A673 (cell line): ENCODE results near the gene C9orf50. TPM values are rescaled to one million over a fixed set of nuclear protein-coding genes. Genes with fewer than 3 reads are reported as not detected.

Experiments used
- BruUV-seq: library from RNA; stranded (reverse); fragments of 400-500 nt; replicated peaks from 2 replicates; lab custom pipeline; 2021; lab: Mats Ljungman, UMichigan
- CTCF ChIA-PET: fragments of 300-600 bp; sonication (Branson Sonifier 250); formaldehyde crosslinking; loops from one replicate; lab custom pipeline; 2022; ENCODE audit warnings: antibody characterized with exemption; lab: Charles Lee
- POLR2A ChIA-PET: fragments of 300-600 bp; sonication (Branson Sonifier 250); formaldehyde crosslinking; loops from one replicate; lab custom pipeline; 2022; ENCODE audit warnings: antibody characterized with exemption; ENCODE audit not compliant: low non-redundant PET; lab: Charles Lee
- DNase-seq: peaks from one replicate; pipeline ENCODE4 v3.0.0-alpha.2; 2015; ENCODE audit warnings: low spot score
- H3K27ac ChIP-seq: fragments of 200-600 bp; sonication (generic); 2 replicates; pipeline ENCODE4 v1.5.1; 2016; ENCODE audit warnings: mixed run types, low read depth, mild to moderate bottlenecking, mixed read lengths, antibody characterized with exemption, low read length; ENCODE audit not compliant: poor library complexity, severe bottlenecking
- H3K27me3 ChIP-seq: fragments of 200-600 bp; sonication (generic); replicated peaks from 2 replicates; pipeline ENCODE4 v1.6.1; 2017; ENCODE audit warnings: mixed run types, low read depth, mild to moderate bottlenecking, mixed read lengths, antibody characterized with exemption, low read length; ENCODE audit not compliant: insufficient read depth, poor library complexity
- H3K36me3 ChIP-seq: fragments of 200-600 bp; sonication (generic); 2 replicates; pipeline ENCODE4 v1.6.1; 2016; ENCODE audit warnings: mixed run types, mild to moderate bottlenecking, mixed read lengths, antibody characterized with exemption, low read length; ENCODE audit not compliant: insufficient read depth, poor library complexity, severe bottlenecking
- H3K4me1 ChIP-seq: fragments of 200-600 bp; sonication (generic); 2 replicates; pipeline ENCODE4 v1.6.1; 2017; ENCODE audit warnings: mixed run types, mild to moderate bottlenecking, mixed read lengths, antibody characterized with exemption, low read length; ENCODE audit not compliant: insufficient read depth, poor library complexity, severe bottlenecking
- H3K4me3 ChIP-seq: fragments of 200-600 bp; sonication (generic); 2 replicates; pipeline ENCODE4 v1.5.1; 2016; ENCODE audit warnings: low read depth, mixed run types, mild to moderate bottlenecking, mixed read lengths, low read length; ENCODE audit not compliant: poor library complexity, severe bottlenecking
- H3K9me3 ChIP-seq: fragments of 200-600 bp; sonication (generic); 2 replicates; pipeline ENCODE4 v1.6.1; 2016; ENCODE audit warnings: mixed run types, low read depth, mild to moderate bottlenecking, mixed read lengths, antibody characterized with exemption, low read length; ENCODE audit not compliant: poor library complexity, severe bottlenecking
- CTCF ChIP-seq: fragments of 300-800, 200-600 bp; sonication (generic); conservative IDR thresholded peaks from 2 replicates; pipeline ENCODE4 v1.5.1; 2017; ENCODE audit warnings: low read depth, mild to moderate bottlenecking, antibody characterized with exemption, low read length, moderate library complexity, mixed read lengths
- EZH2 ChIP-seq: fragments of 200-600 bp; sonication (generic); IDR thresholded peaks from 2 replicates; pipeline ENCODE4 v1.6.1; 2017; ENCODE audit warnings: borderline replicate concordance, low read depth, mild to moderate bottlenecking, mixed read lengths, antibody characterized with exemption, low read length; ENCODE audit not compliant: poor library complexity, severe bottlenecking
- intact Hi-C: fragments of 100-400 bp; cut with micrococcal nuclease; formaldehyde crosslinking; loops from one replicate; pipeline ENCODE4 v1.10.0; 2022; ENCODE audit not compliant: unreplicated experiment
- total RNA-seq: library from RNA; stranded (reverse); gene quantifications from 2 replicates; pipeline ENCODE4 v1.2.3, GENCODE V29; 2021

Gene C9orf50
- total RNA-seq, 1 experiment from 2014 or later, result not detected

- intact Hi-C loops, result loop anchor here (5.0 kb wide), 1 partner anchor 163 kb away; no protein-coding TSS in a partner anchor
- TF ChIP-seq EZH2 (no peak), CTCF (no peak)
- CTCF ChIA-PET, result no interaction called here
- no peak for DNase-seq
- H3K36me3 ChIP-seq, result peaks cover 15% of the 10 kb centered on the region
- POLR2A ChIA-PET, result no interaction called here
- H3K4me1 ChIP-seq, result peaks cover 40% of the 10 kb centered on the region
- no peak overlapping the region for H3K4me3 ChIP-seq
- no peaks in the 10 kb centered on the region for H3K9me3 ChIP-seq
- no TSS peak for BruUV-seq
- no peaks in the 10 kb centered on the region for H3K27me3 ChIP-seq
- peak overlapping the region; percentile 98 for H3K27ac ChIP-seq
These were observed 8.4 kb upstream of the C9orf50 start for GRCh38 chr9:129629251-129629820.

GRCh38 chr9:129628709-129629108 is 7.8 kb upstream of the C9orf50 start:
- BruUV-seq, result no TSS peak
- intact Hi-C loops, result loop anchor here (5.0 kb wide), 1 partner anchor 164 kb away; no protein-coding TSS in a partner anchor

GRCh38 chr9:129627556-129628440 is 6.9 kb upstream of the C9orf50 start:
- H3K27ac ChIP-seq, result peak overlapping the region; percentile 98
- intact Hi-C loops, result loop anchor here (5.0 kb wide), 1 partner anchor 165 kb away; no protein-coding TSS in a partner anchor
- H3K4me1 ChIP-seq, result peaks cover 40% of the 10 kb centered on the region
- H3K36me3 ChIP-seq, result peaks cover 3% of the 10 kb centered on the region
- peak overlapping the region; percentile 97 for H3K4me3 ChIP-seq
- H3K27me3 ChIP-seq, result no peaks in the 10 kb centered on the region
- BruUV-seq, result no TSS peak
- POLR2A ChIA-PET, result interaction anchor here (0.6 kb wide), 1 partner anchor 110 kb away, joined by 5 read pairs; no protein-coding TSS in a partner anchor
- no peaks in the 10 kb centered on the region for H3K9me3 ChIP-seq
- TF ChIP-seq EZH2, result no peak
- TF ChIP-seq CTCF, result no peak
- CTCF ChIA-PET, result interaction anchor here (0.7 to 5.3 kb wide), 3 partner anchors 12 to 496 kb away, joined by 3 to 40 read pairs (median 3); no protein-coding TSS in a partner anchor
- peak; percentile 37 for DNase-seq

More at GRCh38 chr9:129628709-129629108, 7.8 kb upstream of the C9orf50 start:
- ChIA-PET POLR2A (no interaction called here), CTCF (no interaction called here)
- Histone ChIP-seq H3K4me3 (no peak overlapping the region), H3K27ac (peak overlapping the region; percentile 98), H3K36me3 (peaks cover 10% of the 10 kb centered on the region), H3K4me1 (peaks cover 40% of the 10 kb centered on the region), H3K27me3 (no peaks in the 10 kb centered on the region), H3K9me3 (no peaks in the 10 kb centered on the region)
- DNase-seq, result no peak
- TF ChIP-seq EZH2, result no peak
- TF ChIP-seq CTCF, result no peak
